ENCODE results near the gene DDX3X.

GRCh38 chrX:41337140-41337539, 3.2 kb downstream of the DDX3X start:
- no peak for TF ChIP-seq CTCF (IDR thresholded peaks at IDR 0.05; ENCODE audit: insufficient read depth, low read depth, low read length)
- TF ChIP-seq EZH2 (IDR thresholded peaks at IDR 0.05; ENCODE audit: insufficient read depth, low read length): no peak

All from astrocyte (in vitro differentiated cells and primary cell).